IPS DF 19.7 (cell line): ENCODE results near the gene MRPL34.

Source experiments
- DNase-seq: peaks from one replicate; pipeline ENCODE4 v3.0.0-alpha.2; 2013; ENCODE audit warnings: low read depth, low spot score

The MRPL34 gene

DNA sequence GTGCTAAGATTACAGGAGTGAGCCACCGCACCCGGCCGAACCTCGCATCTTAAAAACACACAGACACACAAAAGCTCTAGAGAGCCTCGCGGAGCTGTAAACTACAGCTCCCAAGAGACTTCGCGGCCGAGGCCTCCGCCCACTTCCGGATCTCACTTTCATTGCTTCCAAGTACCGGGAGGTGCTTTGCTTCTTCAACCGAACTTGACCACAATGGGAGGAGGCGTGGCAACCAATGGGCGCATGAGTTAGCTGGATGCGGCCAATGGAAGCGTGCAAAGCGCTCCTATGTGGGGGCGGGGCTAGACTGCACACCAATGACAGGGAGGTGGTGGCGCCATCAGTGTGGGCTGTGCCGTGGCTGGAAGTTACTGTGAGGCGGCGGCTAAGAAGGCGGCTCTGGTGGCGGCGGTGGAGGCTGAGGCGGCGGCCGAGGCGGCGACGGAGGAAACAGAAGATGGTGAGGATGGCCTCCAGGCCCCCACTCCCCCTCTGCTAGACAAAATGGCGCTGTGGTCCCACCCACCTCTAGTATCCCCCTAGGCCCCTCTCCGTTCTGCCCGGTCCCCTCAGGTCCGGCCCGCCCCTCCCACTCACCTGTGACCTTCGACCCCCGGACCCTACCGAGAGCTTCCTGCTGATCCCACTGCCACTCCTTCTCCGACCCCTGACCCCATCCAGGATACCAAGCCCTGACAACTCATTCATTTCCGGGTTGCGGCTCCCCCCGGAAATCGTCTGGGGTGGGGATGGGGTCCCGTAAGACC, 3.7 kb downstream of the MRPL34 start, which contains the start of gene DDA1:
DDA1 (plus strand) TSS at position 366 of the 767 bp plus-strand sequence; CDS start at position 458, 92 bp downstream.
- DNase-seq = peak; percentile 100

DNA sequence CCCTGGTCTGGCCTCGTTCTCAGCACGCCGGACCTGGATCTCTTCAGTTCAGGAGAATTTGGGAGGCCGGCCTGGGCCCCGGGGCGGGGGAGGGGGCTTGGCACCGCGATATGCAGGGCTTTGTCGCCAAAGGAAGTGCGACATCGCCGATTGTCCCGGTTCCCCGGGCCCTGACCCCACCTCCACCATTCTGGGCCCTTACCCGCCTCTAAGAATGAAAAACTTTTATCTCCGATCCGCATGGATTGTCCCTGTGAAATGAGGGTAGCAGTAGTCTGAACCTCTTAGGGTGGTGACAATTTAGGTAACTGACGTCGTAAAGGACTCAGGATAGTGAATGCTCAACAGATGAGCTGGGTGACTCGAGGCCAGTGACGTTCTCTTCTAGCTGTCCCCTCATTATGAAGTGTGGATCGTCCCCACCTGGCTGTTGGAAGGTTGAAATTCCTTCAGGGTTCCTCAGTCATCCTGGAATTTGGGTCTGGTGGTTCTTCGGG, 4.3 kb downstream of the MRPL34 start:
- DNase-seq = no peak

DNA sequence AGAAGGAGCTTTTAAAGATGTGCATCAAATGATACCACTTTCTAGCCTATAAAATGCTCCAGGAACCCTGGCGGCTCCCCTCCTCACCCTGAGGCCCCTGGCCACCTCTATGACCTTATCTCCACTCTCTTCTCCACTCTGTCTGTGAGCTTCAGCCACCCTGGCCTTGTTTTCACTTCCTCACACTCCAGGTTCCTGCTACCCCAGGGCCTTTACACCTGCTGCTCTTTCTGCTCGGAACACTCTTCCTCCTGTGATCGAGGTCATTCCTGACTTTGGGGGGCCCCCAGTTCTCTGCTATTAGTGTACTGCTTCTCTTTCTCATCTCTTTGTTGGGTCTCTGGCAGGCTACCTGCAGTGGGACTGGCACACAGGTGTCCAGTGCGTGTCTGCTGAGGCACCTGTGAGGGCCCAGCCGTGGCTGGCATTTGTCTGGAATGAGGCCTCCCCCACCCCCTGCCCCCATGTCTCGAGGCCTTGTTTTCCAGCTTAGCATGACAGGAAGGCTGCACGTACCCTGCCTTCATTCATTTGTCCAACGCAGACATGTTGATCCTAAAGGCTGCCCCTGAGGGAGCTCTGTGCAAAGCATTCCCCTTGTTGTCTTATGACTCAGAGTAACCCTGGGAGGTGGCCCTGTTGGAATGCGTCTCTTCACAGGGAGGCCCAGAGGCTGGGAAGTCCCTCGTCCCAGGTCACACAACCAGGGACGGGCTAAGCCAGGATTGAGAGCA, 6.0 kb downstream of the MRPL34 start:
- no peak for DNase-seq

GRCh38 chr19:17312189-17313113, 6.8 kb downstream of the MRPL34 start:
- DNase-seq = no peak

DNA sequence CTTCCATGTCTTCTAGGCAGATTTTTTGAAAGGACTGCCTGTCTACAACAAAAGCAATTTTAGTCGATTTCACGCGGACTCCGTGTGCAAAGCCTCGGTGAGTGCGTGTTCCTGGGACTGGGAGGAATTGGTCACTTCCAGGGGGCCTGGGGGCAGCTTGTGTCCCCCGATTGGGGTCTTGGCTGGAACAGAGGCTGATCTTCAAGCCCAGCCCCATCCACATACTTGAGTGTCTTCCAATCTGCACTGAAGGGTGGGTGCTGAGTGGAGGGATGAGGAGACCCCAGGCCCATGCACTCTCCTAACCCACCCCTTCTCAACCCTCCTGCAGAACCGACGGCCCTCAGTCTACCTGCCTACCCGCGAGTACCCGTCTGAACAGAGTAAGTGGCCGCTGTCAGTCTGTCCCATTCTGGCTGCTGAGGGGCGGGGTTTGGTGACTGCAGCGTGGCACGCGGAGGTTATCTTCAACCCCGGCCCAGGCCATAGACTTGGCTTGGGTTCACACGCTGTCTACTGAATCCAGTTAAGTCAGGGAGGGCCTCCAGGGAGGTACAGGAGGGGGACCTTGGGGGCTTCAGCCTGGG, 8.4 kb downstream of the MRPL34 start:
- DNase-seq = no peak

DNA sequence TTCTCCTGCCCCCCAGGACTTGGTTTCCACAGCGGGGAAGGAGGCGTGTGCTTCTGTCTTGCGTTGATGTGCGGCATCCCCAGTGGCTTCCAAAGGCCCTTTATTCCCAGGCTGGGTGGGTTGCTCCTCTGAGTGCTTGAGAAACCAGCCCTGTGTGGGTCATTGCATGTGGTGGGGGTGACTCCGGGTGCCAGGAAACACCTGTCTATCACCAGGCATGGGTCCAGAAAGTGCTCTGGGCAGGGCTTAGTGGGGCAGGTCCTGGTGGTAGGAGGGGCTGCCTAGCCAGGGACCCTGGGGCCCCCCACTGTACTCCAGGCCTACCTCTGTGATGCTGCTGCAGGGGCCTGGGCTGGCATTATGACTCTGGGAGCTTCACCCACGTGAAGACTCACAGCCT, 13.3 kb downstream of the MRPL34 start:
- DNase-seq = no peak

DNA sequence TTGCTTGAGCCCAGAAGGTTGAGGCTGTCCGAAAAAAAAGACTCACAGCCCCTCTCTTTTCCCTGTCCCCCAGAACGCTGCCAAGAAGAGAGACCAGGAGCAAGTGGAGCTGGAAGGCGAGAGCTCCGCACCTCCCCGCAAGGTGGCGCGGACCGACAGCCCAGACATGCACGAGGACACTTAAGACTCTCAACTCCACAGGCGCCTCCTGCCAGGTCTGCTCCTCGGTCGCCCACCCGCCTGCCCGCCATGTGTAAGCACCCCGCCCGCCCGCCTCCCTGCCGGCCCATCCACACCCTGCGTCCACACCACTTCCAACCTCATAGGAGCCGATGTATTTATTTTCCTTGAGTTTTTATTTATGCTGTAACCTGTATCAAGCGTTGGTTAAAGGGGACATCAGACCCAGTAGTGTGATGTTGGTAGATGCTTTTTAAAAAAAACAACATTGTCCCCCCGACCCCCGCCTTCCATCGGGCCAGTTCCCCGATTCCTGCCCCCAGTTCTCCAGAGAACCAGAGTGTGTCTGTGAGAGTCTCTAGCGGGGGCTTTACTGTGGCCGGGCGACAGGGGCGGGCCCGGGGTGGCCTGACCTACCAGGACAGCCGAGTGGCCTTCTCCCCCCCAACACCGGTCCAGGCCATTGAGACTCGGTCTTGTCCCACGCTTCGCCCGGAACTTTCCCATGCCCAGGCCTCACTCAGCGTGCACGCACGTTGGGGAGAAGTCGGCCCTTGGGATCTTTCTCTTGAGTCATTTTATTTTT, 14.0 kb downstream of the MRPL34 start:
- no peak for DNase-seq

- no peak for DNase-seq
Measured at GRCh38 chr19:17320435-17320834, 14.8 kb downstream of the MRPL34 start.

DNA sequence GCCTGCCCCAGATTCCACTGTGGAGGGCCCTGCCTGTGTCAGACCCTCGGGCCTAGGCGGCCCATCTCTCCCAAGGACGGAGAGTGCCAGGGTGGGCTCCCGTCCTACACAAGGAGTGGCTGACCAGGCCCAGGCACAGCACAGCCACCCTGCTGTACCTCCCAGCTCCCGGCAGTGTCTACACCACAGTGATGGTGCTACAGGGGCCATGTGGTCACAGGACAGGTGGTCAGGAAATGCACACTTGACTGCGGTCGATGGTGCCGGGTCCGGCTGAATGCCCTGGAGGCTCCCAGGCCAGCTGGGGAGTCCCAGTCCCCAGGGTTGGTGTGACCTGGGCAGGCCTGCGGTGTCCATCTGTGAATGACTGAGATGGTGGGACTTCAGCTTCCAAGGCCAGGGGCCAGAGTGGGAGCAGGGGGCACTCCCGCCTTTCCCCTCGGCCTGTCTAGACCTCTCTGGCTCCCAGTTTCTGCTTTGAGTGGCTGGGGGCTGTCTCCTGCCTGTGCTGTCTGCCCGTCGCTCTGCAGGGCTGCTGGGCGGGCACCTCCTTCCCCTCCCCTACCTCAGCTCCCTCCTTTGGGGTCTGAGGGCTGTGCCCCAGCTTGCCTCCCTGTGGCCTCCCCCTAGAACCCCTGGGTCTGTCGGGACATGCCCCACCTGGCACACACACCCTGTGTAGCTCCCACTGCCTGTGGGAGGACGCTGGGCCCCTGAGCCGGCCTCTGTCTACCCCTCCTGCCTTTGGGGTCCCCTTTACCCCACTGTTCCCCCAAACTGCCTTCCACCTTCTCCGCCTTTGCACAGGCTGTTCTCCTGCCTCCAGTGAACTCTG, 16.2 kb downstream of the MRPL34 start:
- no peak for DNase-seq

GRCh38 chr19:17322854-17323253, 17.2 kb downstream of the MRPL34 start:
- DNase-seq = no peak

- DNase-seq = no peak
Measured at GRCh38 chr19:17323300-17323963, 17.8 kb downstream of the MRPL34 start.

DNA sequence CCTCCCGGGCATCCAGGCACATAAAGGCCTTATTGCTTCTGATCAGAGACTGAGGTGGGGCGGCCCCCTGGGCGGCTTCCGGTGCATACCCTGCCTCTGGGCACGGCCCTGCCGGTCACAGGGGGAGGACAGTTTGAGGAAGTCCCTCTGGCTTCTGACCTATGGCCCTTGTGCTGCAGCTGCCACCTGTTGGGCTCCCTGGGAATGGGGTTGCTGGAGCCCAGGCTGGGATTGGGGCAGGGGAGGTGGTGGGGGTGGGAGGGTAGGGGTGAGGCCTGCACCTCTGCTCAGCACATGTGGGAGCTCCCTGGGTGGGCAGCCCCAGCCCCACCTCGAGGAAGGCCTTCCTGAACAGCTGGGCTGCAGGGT, 18.3 kb downstream of the MRPL34 start:
- DNase-seq = no peak

- DNase-seq = no peak
Measured at GRCh38 chr19:17324357-17325114, 18.9 kb downstream of the MRPL34 start.

- DNase-seq = no peak
Measured at GRCh38 chr19:17325133-17325532, 19.5 kb downstream of the MRPL34 start.

- DNase-seq = no peak
Measured at GRCh38 chr19:17325881-17326594, 20.4 kb downstream of the MRPL34 start.

GRCh38 chr19:17326595-17326966, 20.9 kb downstream of the MRPL34 start:
- DNase-seq = no peak

DNA sequence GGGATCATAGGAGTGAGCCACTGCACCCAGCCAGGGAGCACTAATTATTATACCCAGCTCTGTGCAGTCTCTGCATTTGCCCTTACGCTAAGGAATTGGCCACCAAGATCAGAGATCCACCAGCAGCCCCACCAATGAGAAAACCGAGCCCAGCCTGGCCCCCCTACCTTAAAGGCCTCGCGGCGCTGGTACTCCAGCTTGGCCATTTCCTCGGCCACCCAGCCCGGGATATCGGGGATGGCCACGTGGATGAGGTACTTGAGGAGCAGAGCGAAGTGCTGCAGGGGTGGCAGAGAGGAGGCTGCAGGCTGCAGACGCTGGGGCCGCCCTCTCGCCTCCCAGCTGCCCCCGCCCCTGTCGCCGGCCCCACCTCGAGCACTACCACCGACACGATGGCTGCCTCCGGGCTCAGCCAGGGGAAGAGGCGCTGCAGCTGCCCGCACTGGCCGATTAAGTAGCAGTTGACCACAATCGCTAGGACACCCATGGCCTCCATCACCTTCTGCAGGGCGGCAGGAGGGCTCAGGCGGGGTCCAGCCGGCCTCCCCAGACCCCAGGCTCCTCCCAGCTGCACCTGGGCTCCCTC, 21.5 kb downstream of the MRPL34 start:
- DNase-seq = no peak
